ENCODE measurements around the gene NHLRC4.

Gene NHLRC4

DNA sequence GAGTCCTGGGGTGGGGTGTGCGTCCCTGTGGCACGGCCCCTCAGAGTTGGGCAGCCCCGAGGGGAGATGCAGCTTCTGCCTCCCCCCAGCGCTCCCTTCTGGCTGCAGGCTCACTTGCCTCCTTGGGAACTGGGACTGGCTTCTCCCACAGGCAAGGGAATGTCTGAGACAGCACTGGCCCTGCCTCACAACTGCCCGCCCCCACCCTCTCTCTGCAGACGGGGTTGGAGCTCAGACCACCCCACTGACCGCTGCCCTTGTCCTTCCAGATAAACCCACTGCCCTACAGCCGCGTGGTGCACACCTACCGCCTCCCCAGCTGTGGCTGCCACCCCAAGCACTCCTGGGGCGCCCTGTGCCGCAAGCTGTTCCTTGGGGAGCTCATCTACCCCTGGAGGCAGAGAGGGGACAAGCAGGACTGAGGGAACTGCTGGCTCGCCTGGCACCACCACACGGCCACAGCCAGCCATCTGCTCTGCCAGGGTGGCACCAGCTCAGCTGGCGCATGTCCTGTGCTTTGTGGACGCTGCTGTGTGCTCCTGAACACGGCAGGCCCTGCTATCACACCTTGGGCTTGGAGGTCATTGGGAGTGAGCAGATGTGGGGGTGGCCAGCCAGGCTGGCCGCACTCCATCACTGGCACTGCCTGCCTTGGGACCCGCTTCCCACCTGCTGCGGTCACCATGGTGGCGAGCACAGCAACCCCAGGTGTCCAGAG, 16.0 kb downstream of the NHLRC4 start:
- DNase-seq (ENCODE audit: extremely low read depth in 1 of 2, low read depth in 1 of 2) = no peak

DNA sequence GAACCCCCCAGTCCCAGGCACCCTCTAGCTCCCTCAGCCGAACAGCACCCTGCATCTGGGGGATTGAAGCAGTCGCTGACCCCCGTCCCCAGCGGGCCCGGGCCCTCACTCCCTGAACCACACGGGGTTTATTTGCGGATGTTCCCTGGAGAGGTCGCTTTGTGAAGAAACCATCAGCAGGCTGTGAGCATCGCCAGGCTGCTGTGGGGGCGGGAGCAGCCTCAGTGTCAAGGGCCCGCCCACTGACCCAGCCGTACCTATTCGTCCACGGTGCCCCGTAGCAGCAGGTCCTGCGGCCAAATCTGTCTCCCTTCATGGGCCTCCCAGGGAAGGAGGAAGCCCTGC, 16.6 kb downstream of the NHLRC4 start:
- DNase-seq (ENCODE audit: extremely low read depth in 1 of 2, low read depth in 1 of 2) = no peak

GRCh38 chr16:583815-584591, 17.2 kb downstream of the NHLRC4 start:
- no peak for DNase-seq (ENCODE audit: extremely low read depth in 1 of 2, low read depth in 1 of 2)

GRCh38 chr16:585351-585750, 18.5 kb downstream of the NHLRC4 start:
- DNase-seq (ENCODE audit: extremely low read depth in 1 of 2, low read depth in 1 of 2) = no peak

DNA sequence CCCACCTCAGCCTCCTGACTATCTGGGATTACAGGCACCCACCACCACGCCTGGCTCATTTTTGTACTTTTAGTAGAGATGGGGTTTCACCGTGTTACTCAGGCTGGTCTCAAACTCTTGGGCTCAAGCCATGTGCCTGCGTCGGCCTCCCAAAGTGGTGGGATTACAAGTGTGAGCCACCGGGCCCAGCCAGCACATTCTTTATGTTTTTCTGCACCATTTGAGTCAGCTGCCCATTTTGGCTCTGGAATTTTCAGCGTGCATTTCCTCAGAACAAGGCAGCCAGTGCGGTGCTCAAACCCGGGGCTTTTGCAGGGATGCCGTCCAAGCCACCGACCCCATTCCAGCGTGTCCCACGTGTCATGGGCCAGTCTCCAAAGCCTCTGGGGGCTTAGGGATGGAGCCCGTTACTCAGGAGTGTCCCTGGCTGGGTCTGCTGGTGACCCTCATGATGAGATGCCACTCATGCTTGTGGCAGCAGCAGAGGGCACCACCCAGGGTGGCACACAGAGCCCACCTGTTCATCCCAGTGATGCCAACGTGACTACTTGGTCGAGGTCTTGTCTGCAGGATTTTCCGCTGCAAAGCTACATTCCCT, 19.3 kb downstream of the NHLRC4 start:
- DNase-seq (ENCODE audit: extremely low read depth in 1 of 2, low read depth in 1 of 2) = no peak

- no peak for DNase-seq (ENCODE audit: extremely low read depth in 1 of 2, low read depth in 1 of 2)
Observed at GRCh38 chr16:586645-587590, 20.1 kb downstream of the NHLRC4 start.

DNA sequence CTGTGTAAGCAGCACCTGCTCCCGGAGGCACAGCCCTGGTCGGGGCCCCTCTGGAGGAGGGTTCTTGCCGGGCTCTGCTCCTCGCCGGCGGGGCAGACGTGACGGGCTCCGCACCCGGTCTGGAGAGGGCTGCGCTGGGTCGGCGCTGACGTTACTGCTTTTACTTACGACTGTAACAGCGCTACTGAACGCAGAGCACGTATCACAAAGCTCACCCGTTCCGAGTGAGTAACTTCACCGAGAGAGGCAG, 21.8 kb downstream of the NHLRC4 start:
- peak in 1 of 2 donors; percentile 58 for DNase-seq (ENCODE audit: extremely low read depth in 1 of 2, low read depth in 1 of 2)

- DNase-seq (ENCODE audit: extremely low read depth in 1 of 2, low read depth in 1 of 2) = peak; percentile 91 to 92
Observed at GRCh38 chr16:588889-589657, 22.3 kb downstream of the NHLRC4 start.

DNA sequence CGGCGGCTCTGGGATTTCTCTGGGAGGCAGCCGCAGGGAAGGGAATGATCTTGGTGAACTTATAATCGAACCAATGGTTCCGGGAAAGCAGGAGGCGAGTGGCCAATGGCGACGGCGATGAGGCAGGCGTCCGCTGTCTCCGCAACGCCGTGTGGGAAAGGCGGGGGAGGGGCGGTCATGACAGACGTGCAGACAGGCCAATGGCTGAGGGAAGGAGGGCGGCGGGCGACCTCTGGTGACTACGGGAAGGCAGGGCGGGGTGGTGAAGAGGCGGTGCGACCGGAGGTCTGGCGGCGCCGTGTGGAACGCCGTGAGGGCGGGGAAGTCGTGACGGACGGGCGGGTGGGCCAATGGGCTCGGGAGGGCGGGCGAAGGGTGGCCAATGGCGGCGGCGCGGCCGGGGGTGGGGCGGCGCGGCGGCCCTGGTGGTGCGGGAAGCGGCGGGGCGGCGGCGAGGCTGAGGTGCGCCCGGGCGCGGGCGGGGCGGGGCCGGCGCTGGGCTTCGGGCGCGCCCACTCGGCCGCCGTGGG, 22.9 kb downstream of the NHLRC4 start, which contains the start of gene RAB40C:
RAB40C (plus strand) TSS at position 409 of the 530 bp plus-strand sequence. CDS start 226 bp downstream, outside the sequence.
- peak; percentile 95 to 99 for DNase-seq (ENCODE audit: extremely low read depth in 1 of 2, low read depth in 1 of 2)

DNA sequence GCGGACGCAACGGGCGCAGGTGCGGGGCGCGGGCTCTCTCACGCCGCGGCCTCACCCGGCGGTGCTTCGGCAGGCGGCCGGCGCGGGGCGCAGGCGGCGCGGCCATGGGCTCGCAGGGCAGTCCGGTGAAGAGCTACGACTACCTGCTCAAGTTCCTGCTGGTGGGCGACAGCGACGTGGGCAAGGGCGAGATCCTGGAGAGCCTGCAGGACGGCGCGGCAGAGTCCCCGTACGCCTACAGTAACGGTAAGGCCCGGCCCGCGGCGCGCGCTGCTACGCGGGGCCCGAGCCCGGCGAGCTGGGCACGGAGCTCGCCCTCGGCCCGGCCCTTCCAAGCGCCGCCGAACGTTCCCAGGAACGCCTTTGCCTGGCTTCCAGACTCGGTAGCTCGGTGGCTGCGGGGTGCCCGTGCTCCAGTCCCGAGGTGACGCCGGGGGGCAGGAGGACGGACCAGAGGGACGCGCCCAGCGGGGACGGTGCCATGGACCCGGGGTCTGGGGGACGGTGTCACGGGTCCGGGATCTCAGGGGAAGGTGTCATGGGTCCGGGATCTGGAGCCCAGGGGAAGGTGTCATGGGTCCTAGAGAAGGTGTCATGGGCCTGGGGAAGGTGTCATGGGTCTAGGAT, 23.5 kb downstream of the NHLRC4 start:
- no peak for DNase-seq (ENCODE audit: extremely low read depth in 1 of 2, low read depth in 1 of 2)

DNA sequence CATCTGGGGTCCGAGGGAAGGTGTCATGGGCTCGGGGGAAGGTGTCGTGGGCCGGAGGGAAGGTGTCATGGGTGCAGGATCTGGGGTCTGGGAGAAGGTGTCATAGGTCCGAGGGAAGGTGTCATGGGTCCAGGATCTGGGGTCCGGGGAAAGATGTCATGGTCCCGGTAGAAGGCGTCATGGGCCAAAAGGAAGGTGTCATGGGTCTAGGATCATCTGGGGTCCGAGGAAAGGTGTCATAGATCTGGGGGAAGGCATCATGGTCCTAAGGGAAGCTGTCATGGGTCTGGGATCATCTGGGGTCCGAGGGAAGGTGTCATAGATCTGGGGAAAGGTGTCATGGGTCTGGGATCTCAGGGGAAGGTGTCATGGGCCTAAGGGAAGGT, 24.0 kb downstream of the NHLRC4 start:
- no peak for DNase-seq (ENCODE audit: extremely low read depth in 1 of 2, low read depth in 1 of 2)

DNA sequence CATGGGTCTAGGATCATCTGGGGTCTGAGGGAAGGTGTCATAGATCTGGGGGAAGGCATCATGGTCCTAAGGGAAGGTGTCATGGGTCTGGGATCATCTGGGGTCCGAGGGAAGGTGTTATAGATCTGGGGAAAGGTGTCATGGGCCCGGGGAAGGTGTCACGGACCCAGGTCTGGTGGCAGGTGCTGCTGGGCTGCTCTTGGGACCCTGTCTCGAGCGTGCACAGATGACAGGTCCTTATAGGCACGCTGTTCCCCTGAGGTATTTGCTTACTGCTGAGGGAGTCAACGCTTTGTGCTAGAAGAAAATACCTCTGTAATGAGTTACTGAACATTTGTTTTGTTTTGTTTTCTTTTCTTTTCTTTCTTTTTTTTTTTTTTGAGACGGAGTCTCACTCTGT, 24.4 kb downstream of the NHLRC4 start:
- no peak for DNase-seq (ENCODE audit: extremely low read depth in 1 of 2, low read depth in 1 of 2)

- DNase-seq (ENCODE audit: extremely low read depth in 1 of 2, low read depth in 1 of 2) = no peak
Observed at GRCh38 chr16:591892-592517, 25.2 kb downstream of the NHLRC4 start.

GRCh38 chr16:592518-593306, 25.9 kb downstream of the NHLRC4 start:
- no peak for DNase-seq (ENCODE audit: extremely low read depth in 1 of 2, low read depth in 1 of 2)

GRCh38 chr16:593406-593805, 26.6 kb downstream of the NHLRC4 start:
- no peak for DNase-seq (ENCODE audit: extremely low read depth in 1 of 2, low read depth in 1 of 2)

GRCh38 chr16:593807-594206, 27.0 kb downstream of the NHLRC4 start:
- no peak for DNase-seq (ENCODE audit: extremely low read depth in 1 of 2, low read depth in 1 of 2)

DNA sequence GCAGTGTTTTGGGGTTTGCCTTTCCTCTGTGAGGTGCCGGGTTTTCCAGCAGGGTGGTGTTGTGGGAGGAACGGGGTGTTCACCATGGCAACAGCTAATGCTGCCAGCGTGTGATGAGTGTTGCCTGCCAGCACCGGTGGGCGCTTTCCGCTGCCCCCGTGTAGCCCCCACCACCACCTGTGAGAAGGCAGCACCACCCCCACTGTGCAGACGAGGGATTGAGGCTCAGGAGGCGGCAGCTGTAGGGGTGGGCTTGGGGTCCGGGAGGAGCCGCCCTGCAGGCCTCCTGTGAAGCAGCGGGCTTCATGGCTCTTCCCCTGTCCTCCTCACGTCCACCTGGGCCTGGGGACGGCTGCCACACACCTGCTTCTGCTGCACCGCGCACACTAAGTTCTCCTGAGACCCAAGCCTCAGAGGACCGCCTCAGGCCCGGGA, 28.3 kb downstream of the NHLRC4 start:
- no peak for DNase-seq (ENCODE audit: extremely low read depth in 1 of 2, low read depth in 1 of 2)

DNA sequence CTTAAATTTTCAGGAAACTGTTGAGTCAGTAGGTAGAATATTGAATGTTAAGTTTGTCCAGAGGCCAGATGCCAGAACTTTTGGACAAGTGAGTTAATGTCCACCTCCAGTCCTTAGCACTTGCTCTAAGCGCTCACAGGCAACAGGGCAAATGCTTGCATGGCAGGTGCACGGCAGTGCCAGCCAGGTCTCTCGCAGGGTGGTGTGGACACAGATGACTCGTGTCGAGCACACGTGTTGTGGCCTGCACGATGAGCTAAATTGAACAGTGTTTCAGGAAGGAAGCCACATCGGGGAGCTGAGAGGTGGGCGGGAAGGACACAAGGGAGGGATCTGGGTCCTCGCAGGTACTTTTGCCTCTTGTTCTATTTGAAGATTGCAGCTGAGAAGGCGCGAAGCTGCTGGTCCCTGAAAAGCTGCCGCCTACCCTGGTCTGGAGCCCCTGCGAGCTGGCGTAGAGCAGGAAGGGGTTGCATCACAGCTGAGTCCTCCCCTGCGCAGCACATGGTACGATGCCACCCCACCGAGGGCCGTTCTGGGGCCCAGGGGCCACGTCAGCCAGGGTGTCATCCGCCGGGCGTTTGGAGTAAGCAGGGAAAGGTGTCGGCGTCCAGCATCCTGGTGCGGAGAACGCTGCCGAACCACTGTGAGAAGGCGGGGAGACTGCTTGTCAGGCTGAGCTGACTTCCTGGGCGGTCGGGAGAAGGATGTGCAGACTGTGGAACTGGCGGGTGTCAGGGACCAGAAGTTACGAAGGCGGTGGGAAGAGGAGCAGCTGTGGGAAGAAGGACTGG, 29.3 kb downstream of the NHLRC4 start:
- DNase-seq (ENCODE audit: extremely low read depth in 1 of 2, low read depth in 1 of 2) = no peak

Measured in stimulated activated CD8-positive, alpha-beta memory T cell treated with anti-CD3 and anti-CD28 coated beads, Interleukin-7, amount 100 ng/mL, for 48 hours (primary cell).